ENCODE measurements around the gene CTNNA2. TPM values are rescaled to one million over a fixed set of nuclear protein-coding genes. Genes with fewer than 3 reads are reported as not detected.

Gene CTNNA2
- total RNA-seq, 4 donors from 2014 or later: 0.88 to 14.9 (median 2.3) TPM; not detected in 1

DNA sequence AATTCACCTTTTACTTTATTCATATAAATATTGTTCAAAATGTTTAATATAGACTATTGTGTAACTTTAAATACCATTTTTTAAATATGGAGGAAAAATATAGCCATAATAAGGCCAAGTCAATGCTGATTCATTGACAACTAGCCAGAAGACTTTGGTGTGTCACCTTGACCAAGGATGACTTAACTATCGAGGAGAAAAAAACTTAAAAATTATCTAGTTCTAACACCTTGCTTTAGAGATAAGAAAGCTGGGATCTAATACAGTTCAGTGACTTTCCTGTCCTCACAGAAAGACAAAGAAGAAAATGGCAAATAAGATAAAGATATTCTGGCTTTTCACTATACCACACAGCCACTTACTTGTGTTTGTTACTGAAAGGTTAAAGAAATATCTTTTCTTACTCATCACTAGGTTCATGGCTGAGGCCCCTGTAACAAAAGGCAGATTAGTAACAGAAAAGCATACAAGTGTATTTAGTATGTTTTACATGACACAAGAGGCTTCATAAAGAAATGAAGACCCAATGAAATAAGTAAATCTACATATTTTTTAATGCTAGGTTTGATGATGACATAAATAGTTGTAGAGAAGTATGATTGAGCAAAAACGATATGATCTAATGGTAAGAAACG, 857.6 kb downstream of the CTNNA2 start:
- intact Hi-C loops (cut with DNase I; ENCODE audit: low total_unique reads): no loop called here
- Histone ChIP-seq H3K9me3 (no peaks in the 10 kb centered on the region), H3K27me3 (no peaks in the 10 kb centered on the region), H3K4me3 (no peak overlapping the region), H3K4me1 (no peaks in the 10 kb centered on the region), H3K27ac (no peak overlapping the region), H3K36me3 (no peaks in the 10 kb centered on the region)
- no peak for DNase-seq
- no peak for TF ChIP-seq POLR2A (IDR thresholded peaks at IDR 0.05)
- TF ChIP-seq, protein P1, sequence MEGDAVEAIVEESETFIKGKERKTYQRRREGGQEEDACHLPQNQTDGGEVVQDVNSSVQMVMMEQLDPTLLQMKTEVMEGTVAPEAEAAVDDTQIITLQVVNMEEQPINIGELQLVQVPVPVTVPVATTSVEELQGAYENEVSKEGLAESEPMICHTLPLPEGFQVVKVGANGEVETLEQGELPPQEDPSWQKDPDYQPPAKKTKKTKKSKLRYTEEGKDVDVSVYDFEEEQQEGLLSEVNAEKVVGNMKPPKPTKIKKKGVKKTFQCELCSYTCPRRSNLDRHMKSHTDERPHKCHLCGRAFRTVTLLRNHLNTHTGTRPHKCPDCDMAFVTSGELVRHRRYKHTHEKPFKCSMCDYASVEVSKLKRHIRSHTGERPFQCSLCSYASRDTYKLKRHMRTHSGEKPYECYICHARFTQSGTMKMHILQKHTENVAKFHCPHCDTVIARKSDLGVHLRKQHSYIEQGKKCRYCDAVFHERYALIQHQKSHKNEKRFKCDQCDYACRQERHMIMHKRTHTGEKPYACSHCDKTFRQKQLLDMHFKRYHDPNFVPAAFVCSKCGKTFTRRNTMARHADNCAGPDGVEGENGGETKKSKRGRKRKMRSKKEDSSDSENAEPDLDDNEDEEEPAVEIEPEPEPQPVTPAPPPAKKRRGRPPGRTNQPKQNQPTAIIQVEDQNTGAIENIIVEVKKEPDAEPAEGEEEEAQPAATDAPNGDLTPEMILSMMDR (IDR thresholded peaks at IDR 0.05): no peak

GRCh38 chr2:80374105-80374504, 861.3 kb downstream of the CTNNA2 start:
- intact Hi-C loops (cut with DNase I; ENCODE audit: low total_unique reads): no loop called here
- Histone ChIP-seq H3K27me3 (no peaks in the 10 kb centered on the region), H3K27ac (no peak overlapping the region), H3K4me3 (no peak overlapping the region), H3K9me3 (no peaks in the 10 kb centered on the region), H3K36me3 (no peaks in the 10 kb centered on the region), H3K4me1 (no peaks in the 10 kb centered on the region)
- no peak for TF ChIP-seq POLR2A (IDR thresholded peaks at IDR 0.05)
- TF ChIP-seq, protein P1 (IDR thresholded peaks at IDR 0.05): no peak
- DNase-seq: no peak

DNA sequence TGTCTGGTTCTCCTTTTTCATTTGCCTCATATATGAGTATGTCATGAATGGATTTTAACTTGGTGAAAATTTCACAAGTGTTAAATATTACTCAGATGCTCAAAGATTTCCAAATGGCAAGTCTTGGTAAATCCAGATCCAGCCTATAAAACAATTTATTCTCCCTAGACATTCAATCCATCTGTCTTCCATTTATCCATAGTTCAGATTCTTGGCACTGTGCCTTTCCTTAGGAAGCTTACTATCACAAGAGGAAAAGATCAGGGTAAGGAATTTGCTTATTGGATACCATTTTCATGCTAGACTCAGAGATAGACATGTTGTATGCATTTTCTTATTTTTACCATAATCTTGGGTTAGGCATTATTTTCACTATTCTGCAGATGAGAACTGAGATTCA, 864.2 kb downstream of the CTNNA2 start:
- intact Hi-C loops (cut with DNase I; ENCODE audit: low total_unique reads): no loop called here

DNA sequence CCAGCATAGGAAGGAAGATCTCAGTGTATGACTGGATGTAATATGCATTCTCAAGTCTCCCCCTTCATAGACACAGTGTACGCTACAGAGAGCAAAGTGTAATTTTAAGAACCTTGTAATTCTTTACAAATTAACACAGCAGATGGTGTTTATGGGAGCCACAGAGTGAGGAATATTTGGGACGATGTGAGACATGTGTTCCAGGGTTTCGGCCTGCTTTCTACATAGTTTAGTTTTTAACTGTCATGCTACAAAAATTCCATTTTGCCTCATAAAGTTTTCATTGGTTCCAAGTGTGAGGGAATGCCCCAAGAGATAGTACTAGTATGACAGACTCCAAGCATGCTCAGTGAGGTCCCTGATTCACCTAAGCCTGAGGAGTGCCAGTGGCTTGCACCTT, 867.9 kb downstream of the CTNNA2 start:
- no peaks in the 10 kb centered on the region for H3K27me3 ChIP-seq
- intact Hi-C loops (cut with DNase I; ENCODE audit: low total_unique reads): no loop called here
- H3K36me3 ChIP-seq: no peaks in the 10 kb centered on the region
- TF ChIP-seq, protein P1 (IDR thresholded peaks at IDR 0.05): no peak
- no peak for TF ChIP-seq POLR2A (IDR thresholded peaks at IDR 0.05)
- no peaks in the 10 kb centered on the region for H3K9me3 ChIP-seq
- H3K27ac ChIP-seq: no peak overlapping the region
- no peak for DNase-seq
- no peak overlapping the region for H3K4me3 ChIP-seq
- H3K4me1 ChIP-seq: no peaks in the 10 kb centered on the region

More for the DNA sequence above, 864.2 kb downstream of the CTNNA2 start:
- Histone ChIP-seq H3K27ac (no peak overlapping the region), H3K36me3 (no peaks in the 10 kb centered on the region), H3K9me3 (no peaks in the 10 kb centered on the region), H3K27me3 (no peaks in the 10 kb centered on the region), H3K4me3 (no peak overlapping the region), H3K4me1 (no peaks in the 10 kb centered on the region)
- DNase-seq: no peak
- TF ChIP-seq POLR2A (IDR thresholded peaks at IDR 0.05): no peak
- TF ChIP-seq, protein P1 (IDR thresholded peaks at IDR 0.05): no peak

DNA sequence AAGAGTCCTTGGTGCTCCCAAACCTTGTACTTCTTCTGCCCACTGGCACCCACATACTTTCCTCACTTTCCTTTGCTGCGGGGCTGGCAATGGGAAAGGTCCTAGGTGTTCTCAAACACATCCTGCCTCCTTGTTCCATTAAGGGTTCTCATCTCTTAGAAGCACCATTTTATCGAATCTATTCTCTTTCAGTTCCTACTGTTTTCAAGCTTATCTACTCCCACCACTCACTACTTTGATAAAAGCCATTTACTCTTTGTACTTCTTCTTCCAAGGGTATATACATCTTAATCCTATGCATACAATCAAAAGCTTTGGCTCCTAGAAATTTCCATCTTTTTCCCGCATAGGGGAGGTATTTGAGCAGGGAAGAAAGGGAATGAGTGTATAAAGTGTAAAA, 868.8 kb downstream of the CTNNA2 start:
- no peaks in the 10 kb centered on the region for H3K36me3 ChIP-seq
- no peaks in the 10 kb centered on the region for H3K27me3 ChIP-seq
- no peak overlapping the region for H3K27ac ChIP-seq
- DNase-seq: no peak
- intact Hi-C loops (cut with DNase I; ENCODE audit: low total_unique reads): no loop called here
- no peaks in the 10 kb centered on the region for H3K4me1 ChIP-seq
- no peak overlapping the region for H3K4me3 ChIP-seq
- no peak for TF ChIP-seq POLR2A (IDR thresholded peaks at IDR 0.05)
- TF ChIP-seq, protein P1 (IDR thresholded peaks at IDR 0.05): no peak
- no peaks in the 10 kb centered on the region for H3K9me3 ChIP-seq

All from uterus (tissue), 4 donors.